Glutamatergic neuron (in vitro differentiated cells): ENCODE results near the gene KRTAP8-1. TPM values are rescaled to one million over a fixed set of nuclear protein-coding genes. Genes with fewer than 3 reads are reported as not detected.

Source experiments
- DNase-seq: peaks from one replicate; pipeline ENCODE4 v3.0.0; 2022
- H3K27ac Mint-ChIP-seq: one replicate; pipeline ENCODE4 v1.8.0; 2020; ENCODE audit warnings: mild to moderate bottlenecking, mixed read lengths, inconsistent platforms; ENCODE audit not compliant: unreplicated experiment
- H3K27me3 Mint-ChIP-seq: one replicate; pipeline ENCODE4 v1.8.0; 2020; ENCODE audit warnings: mild to moderate bottlenecking, moderate library complexity, mixed read lengths, inconsistent platforms; ENCODE audit not compliant: unreplicated experiment
- H3K36me3 Mint-ChIP-seq: one replicate; pipeline ENCODE4 v1.8.0; 2020; ENCODE audit warnings: mild to moderate bottlenecking, mixed read lengths, inconsistent platforms; ENCODE audit not compliant: unreplicated experiment
- H3K4me1 Mint-ChIP-seq: one replicate; pipeline ENCODE4 v1.8.0; 2020; ENCODE audit warnings: mild to moderate bottlenecking, low read depth, mixed read lengths, inconsistent platforms; ENCODE audit not compliant: unreplicated experiment
- H3K4me3 Mint-ChIP-seq: one replicate; pipeline ENCODE4 v1.8.0; 2020; ENCODE audit warnings: mild to moderate bottlenecking, mixed read lengths, inconsistent platforms; ENCODE audit not compliant: unreplicated experiment
- H3K9me3 Mint-ChIP-seq: one replicate; pipeline ENCODE4 v1.8.0; 2020; ENCODE audit warnings: mild to moderate bottlenecking, moderate library complexity, mixed read lengths, inconsistent platforms; ENCODE audit not compliant: unreplicated experiment
- CTCF ChIP-seq: fragments of 200-600 bp; sonication (generic); IDR thresholded peaks from one replicate; pipeline ENCODE4 v1.5.0; 2021; ENCODE audit not compliant: partially characterized antibody, unreplicated experiment
- long read RNA-seq: library from polyadenylated mRNA; unstranded; transcript quantifications from one replicate; pipeline ENCODE4 v2.0.0, GENCODE V29; 2020; ENCODE audit not compliant: unreplicated experiment
- total RNA-seq: library from RNA; stranded (reverse); fragmentation: NEBNext Ultra II Directional; extraction: Animal tissue kit (Norgen Biotek cat#: 25700); gene quantifications from one replicate; pipeline ENCODE4 v1.2.1, GENCODE V29; 2021; ENCODE audit not compliant: unreplicated experiment

KRTAP8-1 gene, protein sequence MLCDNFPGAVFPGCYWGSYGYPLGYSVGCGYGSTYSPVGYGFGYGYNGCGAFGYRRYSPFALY
- total RNA-seq = not detected
- long read RNA-seq = 0 reads

GRCh38 chr21:30813174-30813573 is at the start of gene KRTAP8-1:
KRTAP8-1 (minus strand) TSS chr21:30813274; CDS start chr21:30813220, 54 bp downstream.
- H3K36me3 Mint-ChIP-seq = no peaks in the 10 kb centered on the region
- no peak within 1 kb of the TSS for H3K27ac Mint-ChIP-seq
- H3K4me1 Mint-ChIP-seq = no peaks in the 10 kb centered on the region
- no peak within 1 kb of the TSS for H3K4me3 Mint-ChIP-seq
- no peaks in the 10 kb centered on the region for H3K27me3 Mint-ChIP-seq
- no peak for TF ChIP-seq CTCF
- H3K9me3 Mint-ChIP-seq = peaks cover 3% of the 10 kb centered on the region
- DNase-seq = no peak

- TF ChIP-seq CTCF = no peak
- no peak for DNase-seq
- H3K4me3 Mint-ChIP-seq = no peak overlapping the region
- H3K36me3 Mint-ChIP-seq = no peaks in the 10 kb centered on the region
- H3K4me1 Mint-ChIP-seq = peaks cover 7% of the 10 kb centered on the region
- H3K27ac Mint-ChIP-seq = peak overlapping the region; percentile 2
- H3K27me3 Mint-ChIP-seq = no peaks in the 10 kb centered on the region
- H3K9me3 Mint-ChIP-seq = no peaks in the 10 kb centered on the region
Measured at GRCh38 chr21:30847627-30848500, 34.8 kb upstream of the KRTAP8-1 start.

GRCh38 chr21:30842990-30843389 is 29.9 kb upstream of the KRTAP8-1 start:
- TF ChIP-seq CTCF = peak; percentile 64
- H3K27me3 Mint-ChIP-seq = no peaks in the 10 kb centered on the region
- peaks cover 5% of the 10 kb centered on the region for H3K4me1 Mint-ChIP-seq
- H3K9me3 Mint-ChIP-seq = no peaks in the 10 kb centered on the region
- DNase-seq = no peak
- H3K4me3 Mint-ChIP-seq = no peak overlapping the region
- H3K27ac Mint-ChIP-seq = no peak overlapping the region
- H3K36me3 Mint-ChIP-seq = no peaks in the 10 kb centered on the region

- Mint-ChIP-seq H3K9me3 (no peaks in the 10 kb centered on the region), H3K27me3 (no peaks in the 10 kb centered on the region), H3K4me1 (no peaks in the 10 kb centered on the region), H3K4me3 (no peak overlapping the region), H3K36me3 (no peaks in the 10 kb centered on the region), H3K27ac (no peak overlapping the region)
- peak; percentile 74 for DNase-seq
- TF ChIP-seq CTCF = peak; percentile 51
Measured at GRCh38 chr21:30839304-30839703, 26.2 kb upstream of the KRTAP8-1 start.

DNA sequence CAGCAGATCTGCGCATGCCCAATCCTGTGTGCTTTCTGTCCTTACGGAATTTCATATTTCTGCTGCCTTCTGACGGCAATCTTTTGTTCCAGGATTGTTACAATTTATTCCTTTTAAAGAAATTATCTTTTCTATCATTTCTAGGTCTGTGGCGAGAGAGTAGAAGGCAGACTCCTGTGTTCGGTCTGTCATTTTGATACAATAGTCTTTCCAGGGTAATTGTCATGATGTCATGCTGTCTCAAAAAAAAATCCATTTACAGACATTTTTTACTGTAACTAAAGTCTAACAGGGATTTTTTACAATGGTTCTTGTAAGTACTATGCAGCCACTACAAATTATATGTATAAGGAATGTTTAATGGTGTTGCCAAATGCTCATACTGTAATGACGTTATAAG is 25.5 kb upstream of the KRTAP8-1 start:
- H3K27me3 Mint-ChIP-seq = no peaks in the 10 kb centered on the region
- H3K4me1 Mint-ChIP-seq = no peaks in the 10 kb centered on the region
- H3K4me3 Mint-ChIP-seq = no peak overlapping the region
- no peak overlapping the region for H3K27ac Mint-ChIP-seq
- H3K9me3 Mint-ChIP-seq = no peaks in the 10 kb centered on the region
- no peaks in the 10 kb centered on the region for H3K36me3 Mint-ChIP-seq
- no peak for DNase-seq
- no peak for TF ChIP-seq CTCF
